Measurements from ENCODE around the gene COL13A1. TPM values are rescaled to one million over a fixed set of nuclear protein-coding genes. Genes with fewer than 3 reads are reported as not detected.

COL13A1 gene
- total and polyA plus RNA-seq, 2 of the 8 experiments (the other 6 are each of a cell fraction or from before 2014, with no cell fraction given): 2.6 to 5.2 TPM

DNA sequence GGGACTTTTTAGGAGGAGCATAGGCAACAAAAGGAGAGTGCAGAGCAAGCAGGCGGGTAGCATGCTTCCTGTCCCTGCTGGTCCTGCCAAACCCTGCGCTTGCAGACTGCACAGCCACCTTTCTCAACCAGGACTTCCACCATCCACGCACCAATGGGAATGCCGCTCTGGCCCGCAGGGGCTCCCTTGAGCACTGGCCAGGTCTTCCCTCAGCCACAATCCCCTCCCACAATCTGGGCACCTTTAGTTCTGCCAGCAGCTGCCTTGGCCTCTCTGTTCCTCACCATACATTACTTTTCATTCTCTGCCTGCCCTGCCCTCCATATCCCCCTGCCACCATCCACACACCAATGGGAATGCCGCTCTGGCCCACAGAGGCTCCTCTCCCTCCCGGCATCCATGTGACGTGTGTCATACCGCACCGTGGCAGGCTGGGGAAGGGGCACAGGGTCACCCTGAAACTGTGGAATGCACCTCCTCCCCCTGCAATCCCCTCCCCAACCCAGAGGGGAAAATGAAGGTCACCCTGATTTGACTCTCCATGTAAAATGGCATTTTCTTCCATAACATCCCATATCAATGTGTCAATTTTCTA, 153.6 kb downstream of the COL13A1 start (continued):
- TF ChIP-seq TAF7 (optimal IDR thresholded peaks at IDR 0.05; ENCODE audit: borderline replicate concordance, low read depth, low read length): no peak

All from H1 (cell line).